CMK (cell line): ENCODE results near the gene KCNIP1.

Source experiments
- DNase-seq: peaks from one replicate; pipeline ENCODE4 v3.0.0-alpha.2; 2010; ENCODE audit warnings: low read depth

The KCNIP1 gene

DNA sequence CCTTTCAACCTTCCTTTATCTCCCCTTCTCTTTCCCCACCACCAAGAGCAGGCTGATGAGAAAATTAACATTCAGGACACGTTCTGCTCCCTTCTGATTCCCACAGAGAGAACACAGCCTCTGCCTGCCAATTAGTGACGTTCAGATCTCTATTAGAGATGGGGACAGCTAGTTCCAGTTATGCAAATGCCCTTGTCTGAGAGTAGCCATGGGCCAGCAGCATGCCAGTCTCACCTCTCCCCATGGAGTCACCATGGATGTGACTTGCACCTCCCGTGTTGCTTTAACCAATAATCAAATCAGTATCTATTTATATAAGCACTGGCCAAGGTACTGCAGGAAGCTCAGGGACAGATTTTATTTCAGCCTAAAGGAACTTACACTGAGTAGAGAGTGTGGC, 61.3 kb downstream of the KCNIP1 start:
- no peak for DNase-seq

- DNase-seq: no peak
Measured at GRCh38 chr5:170569101-170569500, 65.3 kb downstream of the KCNIP1 start.

GRCh38 chr5:170570476-170570875, 66.7 kb downstream of the KCNIP1 start:
- DNase-seq: no peak

GRCh38 chr5:170571281-170571731, 67.5 kb downstream of the KCNIP1 start:
- no peak for DNase-seq

DNA sequence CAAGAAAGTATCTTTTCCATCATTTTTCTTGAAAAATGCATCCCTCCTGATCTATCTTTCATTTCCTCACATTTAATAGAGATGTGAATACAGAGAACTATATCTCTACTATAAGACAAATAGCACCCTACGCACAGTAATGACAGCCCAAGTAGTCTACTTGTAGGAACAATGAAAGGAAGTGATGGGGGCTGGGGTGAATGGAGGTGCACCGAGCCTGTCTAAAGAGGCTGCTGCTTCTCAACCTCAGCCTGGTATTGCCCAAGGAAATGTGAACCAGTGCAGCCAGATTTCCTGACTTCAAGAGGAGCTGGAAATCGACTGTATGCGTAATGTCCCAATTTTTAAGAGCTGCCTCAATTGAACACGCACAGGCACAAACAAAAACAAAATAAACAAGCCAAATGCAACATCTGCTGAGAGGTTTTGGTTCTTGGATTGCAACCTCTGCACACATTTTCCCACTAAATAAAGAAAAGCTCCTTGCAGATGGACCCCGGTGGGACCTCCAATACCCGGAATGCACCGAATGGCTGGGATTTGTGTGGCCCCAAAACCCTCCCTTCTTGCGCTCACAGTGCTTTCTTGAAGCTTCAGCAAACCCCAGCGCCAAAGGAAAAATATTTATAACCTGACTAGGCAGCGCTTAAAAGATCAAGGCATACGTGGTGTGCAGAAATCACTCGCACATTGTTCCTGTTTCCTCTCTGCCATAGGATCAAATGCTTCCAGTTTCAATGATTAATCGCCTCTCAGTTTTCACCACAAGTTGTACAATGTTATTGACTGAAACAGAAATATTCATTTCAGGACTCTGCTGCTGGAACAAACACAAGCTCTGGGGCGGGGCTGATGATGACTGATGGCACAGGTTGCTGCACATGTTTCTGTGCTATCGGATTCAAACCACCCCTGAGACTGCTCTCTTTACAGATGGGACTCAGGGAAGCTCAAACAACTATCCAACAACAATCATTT, 68.3 kb downstream of the KCNIP1 start:
- DNase-seq: no peak

GRCh38 chr5:170573114-170573513, 69.3 kb downstream of the KCNIP1 start:
- no peak for DNase-seq

GRCh38 chr5:170573660-170574059, 69.8 kb downstream of the KCNIP1 start:
- DNase-seq: no peak

GRCh38 chr5:170576602-170577535, 73.0 kb downstream of the KCNIP1 start:
- DNase-seq: no peak

- no peak for DNase-seq
Measured at GRCh38 chr5:170579601-170580000, 75.8 kb downstream of the KCNIP1 start.

DNA sequence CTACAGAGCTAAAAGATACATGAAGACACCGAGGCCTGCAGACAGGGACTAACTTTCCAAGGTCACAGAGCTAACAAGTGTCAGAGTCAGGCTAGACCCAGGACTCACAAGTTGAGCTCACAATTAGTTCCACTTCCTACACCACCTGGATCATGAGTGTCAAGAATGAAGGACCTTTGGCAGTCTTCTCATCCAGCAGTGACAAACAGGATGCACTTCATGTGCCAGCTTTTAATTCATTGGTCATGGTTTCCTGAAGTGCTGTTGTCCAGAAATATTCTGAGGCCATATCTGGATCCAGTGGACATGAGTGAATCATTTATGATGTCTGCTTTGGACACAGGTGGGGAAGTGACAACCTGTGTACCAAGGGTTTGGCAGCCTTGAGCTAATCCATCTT, 77.4 kb downstream of the KCNIP1 start:
- DNase-seq: no peak

GRCh38 chr5:170582644-170583330, 79.0 kb downstream of the KCNIP1 start:
- DNase-seq: no peak

DNA sequence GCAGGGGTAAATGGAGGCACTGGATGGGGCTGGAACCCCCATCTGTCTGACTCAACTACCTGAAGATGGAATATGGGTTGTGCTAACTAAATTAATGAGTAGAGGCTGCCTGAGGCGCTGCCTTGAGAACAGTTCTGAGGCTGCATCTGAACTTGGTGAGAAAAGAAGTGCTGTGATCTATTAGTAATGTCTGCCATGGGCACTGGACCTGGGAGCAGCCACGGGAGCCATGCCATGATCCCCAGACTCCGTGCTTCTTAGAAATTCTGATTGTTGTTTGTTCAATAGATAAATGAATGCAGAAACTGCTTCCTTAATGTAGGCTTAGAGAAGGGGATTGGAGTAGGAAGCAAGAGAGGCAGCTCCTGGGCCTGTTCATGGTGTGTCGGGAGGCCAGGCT, 80.2 kb downstream of the KCNIP1 start:
- DNase-seq: no peak

DNA sequence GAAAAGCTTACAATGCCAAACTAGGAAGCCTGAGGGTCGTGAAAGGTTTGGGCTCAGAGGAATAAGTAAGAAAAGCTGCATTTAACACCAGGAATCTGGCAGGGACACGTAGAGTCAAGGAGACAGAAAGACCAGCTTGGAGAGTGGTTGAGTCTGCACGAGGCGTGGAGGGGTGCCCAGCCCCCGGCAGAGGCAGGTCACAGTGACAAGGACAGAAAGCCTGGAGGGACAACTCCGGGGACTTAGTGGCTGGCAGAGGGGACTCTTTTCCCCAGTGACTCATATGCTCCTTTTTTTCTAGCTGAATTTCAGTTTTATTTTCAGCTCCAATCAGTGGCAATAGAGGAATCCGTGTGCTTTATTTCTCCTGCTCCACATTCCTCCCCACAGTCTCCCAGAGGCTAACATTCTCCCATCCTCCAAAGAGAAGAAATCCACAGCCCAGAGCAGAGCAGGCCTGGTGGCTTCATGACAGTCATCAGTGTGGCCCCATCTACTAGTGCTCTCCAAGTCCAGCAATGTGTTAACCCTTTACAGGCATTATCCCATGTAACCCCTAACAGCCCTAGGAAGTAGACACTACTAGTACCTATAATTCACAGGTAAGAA, 80.7 kb downstream of the KCNIP1 start:
- DNase-seq: no peak

GRCh38 chr5:170585273-170585948, 81.6 kb downstream of the KCNIP1 start:
- DNase-seq: no peak

- DNase-seq: no peak
Measured at GRCh38 chr5:170587808-170588207, 84.0 kb downstream of the KCNIP1 start.

GRCh38 chr5:170589643-170590042, 85.8 kb downstream of the KCNIP1 start:
- no peak for DNase-seq

- no peak for DNase-seq
Measured at GRCh38 chr5:170590566-170590965, 86.7 kb downstream of the KCNIP1 start.

DNA sequence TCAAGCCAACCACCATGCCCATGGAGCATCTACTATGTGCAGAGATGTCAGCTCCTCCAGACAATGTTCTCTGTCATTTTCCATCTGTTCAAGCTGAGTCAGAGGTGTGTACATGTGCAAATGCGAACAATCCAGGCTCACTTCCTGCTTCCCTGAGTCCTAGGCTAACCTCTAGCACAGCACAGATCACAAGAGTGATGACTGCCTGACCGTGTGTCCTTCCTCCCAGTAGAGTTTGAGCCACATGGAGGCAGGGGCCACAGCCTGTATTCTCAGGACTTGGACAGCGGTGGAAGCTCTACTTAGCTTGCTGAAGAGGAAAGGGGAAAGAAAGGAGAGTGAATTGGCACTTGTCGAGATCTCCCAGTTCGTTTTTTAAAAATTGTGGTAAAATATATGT, 87.2 kb downstream of the KCNIP1 start:
- DNase-seq: no peak

GRCh38 chr5:170596482-170597044, 92.7 kb downstream of the KCNIP1 start:
- DNase-seq: no peak

- DNase-seq: no peak
Measured at GRCh38 chr5:170597109-170597751, 93.4 kb downstream of the KCNIP1 start.
